GM18502 (cell line): ENCODE results near the gene SSBP4.

ENCODE experiments used
- ATAC-seq: cut with Tn5 transposase; IDR thresholded peaks from one replicate; pipeline ENCODE4 v1.9.1; 2021; ENCODE audit warnings: mild to moderate bottlenecking; ENCODE audit not compliant: unreplicated experiment, poor library complexity

Gene SSBP4

GRCh38 chr19:18419699-18420460 is 682 bp downstream of the SSBP4 start:
- no peak for ATAC-seq

- no peak for ATAC-seq
Observed at GRCh38 chr19:18420930-18421329, 1.7 kb downstream of the SSBP4 start.

DNA sequence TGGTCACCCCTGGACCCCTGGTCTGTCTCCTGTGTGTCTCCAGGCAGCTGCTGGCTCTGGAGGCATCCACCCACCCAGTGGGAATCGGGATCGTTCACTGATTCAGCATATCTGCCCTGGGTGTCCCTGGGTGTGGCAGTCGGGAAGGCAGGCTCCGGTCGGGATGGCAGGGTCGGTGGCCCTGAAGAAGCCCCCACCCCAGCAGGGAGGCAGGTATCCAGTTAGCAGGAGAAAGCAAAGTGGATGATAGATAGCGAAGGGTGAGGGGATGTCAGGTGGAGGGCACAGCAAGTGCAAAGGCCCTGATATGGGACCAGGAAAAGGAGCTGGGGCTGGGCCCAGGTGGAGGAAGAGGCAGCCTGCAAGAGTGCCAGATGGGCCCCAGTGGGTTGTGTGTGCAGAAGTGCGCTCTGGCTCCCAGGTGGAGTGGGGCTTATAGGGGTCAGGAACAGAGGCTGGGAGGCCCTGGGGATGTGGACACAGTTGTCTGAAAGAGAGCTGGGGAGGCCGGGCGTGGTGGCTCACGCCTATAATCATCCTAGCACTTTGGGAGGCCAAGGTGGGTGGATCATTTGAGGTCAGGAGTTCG is 2.3 kb downstream of the SSBP4 start:
- no peak for ATAC-seq

- no peak for ATAC-seq
Observed at GRCh38 chr19:18422530-18423191, 3.5 kb downstream of the SSBP4 start.

- ATAC-seq: no peak
Observed at GRCh38 chr19:18423258-18424020, 4.2 kb downstream of the SSBP4 start.

DNA sequence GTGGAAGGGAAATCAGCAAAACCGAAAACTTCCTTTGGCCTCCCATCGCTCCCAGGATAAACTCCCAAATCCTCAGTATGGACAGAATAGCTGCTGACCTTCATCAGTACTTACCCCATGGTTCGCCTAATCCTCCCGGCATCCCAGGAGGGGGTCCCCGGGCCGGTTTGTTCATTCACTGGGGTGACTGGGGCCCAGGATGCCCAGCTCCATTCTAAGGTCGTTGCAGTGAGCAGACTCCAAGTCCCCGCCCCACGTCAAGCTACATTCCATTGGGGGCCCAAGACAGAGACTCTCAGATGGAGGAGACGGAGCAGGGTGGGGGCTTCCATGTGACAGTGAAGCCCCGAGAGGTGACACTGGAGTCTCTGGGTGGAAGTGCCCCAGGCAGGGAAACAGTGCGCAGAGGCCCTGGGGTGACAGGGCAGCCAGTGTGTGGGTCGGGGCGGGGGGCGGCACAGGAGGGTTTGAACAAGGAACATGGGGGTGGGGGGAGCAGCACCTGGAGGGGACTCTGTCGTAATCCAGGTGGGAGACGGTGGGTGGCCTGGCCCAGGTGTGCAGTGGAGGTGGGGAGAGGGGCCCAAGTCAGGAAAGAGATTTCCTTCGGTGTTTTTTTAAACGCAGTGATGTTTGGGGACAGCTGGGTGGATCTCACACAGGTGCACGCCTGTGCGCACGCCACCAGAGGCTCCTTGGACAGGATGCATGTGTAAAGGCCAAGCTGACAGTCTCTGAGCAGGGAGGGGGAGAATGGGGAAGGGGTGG is 5.1 kb downstream of the SSBP4 start:
- ATAC-seq: no peak

DNA sequence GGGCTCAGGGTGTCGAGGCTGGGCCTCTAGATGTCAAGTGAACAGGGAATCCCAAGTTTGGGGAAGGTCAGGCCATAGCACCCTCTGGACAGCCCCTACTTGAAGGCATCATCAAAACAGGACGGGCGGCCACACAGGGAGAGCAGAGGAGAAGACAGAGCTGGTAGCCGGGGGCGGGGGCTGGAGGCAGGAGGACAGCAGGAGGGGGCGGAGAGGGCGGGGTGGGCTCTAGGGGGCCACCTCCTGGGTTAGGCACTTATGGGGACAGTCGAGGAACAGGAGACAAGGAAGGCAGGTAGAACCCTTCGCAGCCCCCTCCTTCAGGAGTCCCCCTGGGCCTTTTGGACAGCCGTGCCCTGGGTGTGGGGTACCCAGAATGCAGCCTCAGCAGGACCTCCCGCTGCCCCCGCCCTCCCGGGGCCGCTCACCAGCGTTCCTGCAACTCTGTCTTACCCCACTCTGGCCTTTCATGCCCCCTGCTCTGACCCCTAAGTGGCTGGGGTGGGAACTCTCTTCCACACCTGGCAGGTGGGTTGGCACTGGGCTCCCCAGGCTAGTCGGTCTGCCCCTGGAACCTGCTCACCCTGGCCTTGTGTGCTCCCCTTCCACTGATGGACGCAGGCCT is 5.8 kb downstream of the SSBP4 start:
- ATAC-seq: no peak

- no peak for ATAC-seq
Observed at GRCh38 chr19:18425515-18426415, 6.6 kb downstream of the SSBP4 start.

DNA sequence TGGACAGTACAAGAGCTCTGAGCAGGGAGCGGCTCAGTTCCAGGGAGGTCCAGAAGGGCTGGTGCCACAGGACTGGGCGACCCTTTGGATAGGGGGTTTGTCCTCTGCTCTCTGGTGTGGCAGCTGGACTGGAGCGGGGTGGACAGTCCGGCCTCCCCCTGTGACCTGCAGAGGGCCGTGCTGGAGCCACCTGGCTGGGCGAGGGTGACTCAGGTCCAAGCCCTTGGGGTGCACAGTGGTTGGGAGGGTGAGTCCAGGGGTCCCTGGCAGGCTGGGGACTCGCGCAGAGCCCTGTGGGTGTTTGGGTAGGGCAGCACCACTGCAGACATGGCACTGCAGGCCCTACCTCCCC is 7.2 kb downstream of the SSBP4 start:
- no peak for ATAC-seq

GRCh38 chr19:18427080-18427742 is 8.0 kb downstream of the SSBP4 start:
- no peak for ATAC-seq

GRCh38 chr19:18427743-18428113 is 8.5 kb downstream of the SSBP4 start:
- no peak for ATAC-seq

DNA sequence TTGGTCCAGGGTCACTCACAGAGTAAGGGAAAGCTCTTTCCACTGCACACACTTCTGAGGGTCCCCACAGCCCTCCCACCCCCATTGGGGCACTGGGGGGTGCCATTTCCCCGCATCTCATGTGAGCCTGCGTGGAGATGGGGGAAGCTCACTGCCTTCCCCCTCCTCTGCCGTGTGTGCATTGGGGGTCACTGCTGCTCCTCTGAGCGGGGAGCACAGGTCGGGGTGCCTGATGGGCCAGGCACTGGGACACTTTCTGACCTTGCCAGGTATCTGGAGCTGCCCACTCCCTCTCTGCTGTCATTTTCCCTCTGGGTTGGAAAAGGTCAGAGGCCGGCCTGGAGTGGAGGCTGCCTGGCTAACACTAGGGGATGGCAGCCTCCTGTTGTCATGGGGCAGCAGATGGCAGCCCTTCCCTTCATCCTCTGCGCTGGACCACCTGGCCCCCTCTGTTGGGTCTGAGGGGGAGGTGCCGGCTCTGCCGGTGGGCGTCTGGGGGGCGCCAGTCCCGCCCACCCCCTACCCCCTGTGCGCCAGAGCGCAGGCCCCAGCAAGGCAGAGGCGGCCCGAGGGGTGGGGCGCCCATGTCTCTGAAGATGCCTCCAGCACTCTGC is 9.1 kb downstream of the SSBP4 start:
- no peak for ATAC-seq

GRCh38 chr19:18428787-18429674 is 9.8 kb downstream of the SSBP4 start:
- peak; percentile 65 for ATAC-seq

DNA sequence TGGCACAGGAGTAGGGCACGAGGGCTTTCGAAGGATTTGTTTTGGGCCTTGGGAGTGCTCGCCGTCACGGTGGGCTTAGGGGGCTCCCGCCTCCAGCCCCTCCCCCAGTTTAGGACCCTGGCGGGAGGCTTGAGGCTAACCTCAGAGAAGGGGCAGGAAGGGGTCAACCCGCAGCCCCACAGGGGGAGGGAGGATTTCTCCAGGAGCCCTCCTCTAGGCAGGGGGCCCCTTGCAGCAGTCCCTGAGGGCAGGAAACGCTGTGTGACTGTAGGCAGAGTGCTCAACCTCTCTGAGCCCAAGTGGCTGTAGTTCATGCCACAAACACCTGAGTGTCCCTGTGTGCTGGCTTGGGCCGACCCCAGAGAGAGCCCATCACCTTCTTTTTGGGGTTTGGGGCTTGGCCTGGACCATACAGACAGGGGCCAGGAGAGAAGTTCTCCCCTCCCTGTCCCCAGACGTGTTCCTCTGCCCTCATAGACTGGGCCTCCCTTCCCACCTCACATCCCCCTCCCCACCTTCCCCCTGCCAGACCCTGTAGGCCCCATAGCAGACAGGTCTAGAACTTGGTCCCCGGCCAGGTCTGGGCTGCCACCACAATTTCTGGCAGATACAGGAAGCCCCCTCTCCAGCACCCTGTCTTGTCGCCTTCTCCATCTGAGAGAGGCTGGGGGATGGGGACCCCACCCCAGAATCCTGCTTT is 10.7 kb downstream of the SSBP4 start:
- no peak for ATAC-seq

DNA sequence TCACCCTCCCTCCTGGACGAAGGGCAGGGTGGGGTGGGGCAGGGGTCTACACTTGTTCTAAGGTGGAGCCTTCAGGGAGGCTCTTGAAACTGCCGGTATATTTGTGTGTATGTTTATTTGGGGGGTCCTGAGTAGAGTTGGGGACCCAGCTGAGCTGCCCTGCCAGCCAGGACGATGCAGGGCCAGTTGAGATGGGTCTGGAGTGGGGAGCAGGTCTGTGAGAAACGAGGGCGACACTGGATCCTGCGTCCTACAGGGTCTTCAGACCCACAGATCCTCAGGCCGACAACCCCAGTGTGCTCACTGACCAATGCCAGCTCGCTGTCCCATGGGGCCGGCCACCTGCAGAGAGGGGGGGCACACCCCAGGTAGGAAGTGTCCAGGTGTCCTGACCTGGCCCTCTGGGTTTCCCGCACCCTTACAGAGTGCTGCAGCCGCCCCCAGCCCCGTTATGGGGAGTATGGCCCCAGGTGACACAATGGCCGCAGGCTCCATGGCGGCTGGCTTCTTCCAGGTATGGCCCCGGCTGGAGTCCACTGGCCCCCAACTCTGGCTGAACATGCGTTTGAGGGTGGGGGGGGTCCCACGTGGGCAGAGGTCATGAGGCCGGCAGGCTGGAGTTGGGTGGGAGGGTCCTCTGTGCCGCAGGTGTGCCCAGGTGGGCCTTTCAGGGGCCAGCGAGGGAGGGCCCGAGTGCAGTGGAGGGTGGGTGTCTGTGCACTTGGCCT is 11.4 kb downstream of the SSBP4 start:
- ATAC-seq: no peak
